Measurements from ENCODE around the gene ATP6AP2.

- TF ChIP-seq POLR2AphosphoS5 (IDR thresholded peaks at IDR 0.05) (peak in 1 of 4 donors; percentile 37), POLR2A (IDR thresholded peaks at IDR 0.05) (no peak), CTCF (IDR thresholded peaks at IDR 0.05) (no peak)
These were observed 63.4 kb downstream of the ATP6AP2 start for GRCh38 chrX:40644176-40644575.
